Measurements from ENCODE around the gene RMI1.
"Not testable (repeated sequence)": the region's sequence is repeated elsewhere in the genome, so short reads cannot be mapped to it uniquely, and the experiment has no call there.

RMI1 gene

GRCh38 chr9:84024041-84024575 is 43.5 kb downstream of the RMI1 start:
- FAIRE-seq, result no peak

- FAIRE-seq, result no peak
These were observed 46.6 kb downstream of the RMI1 start for GRCh38 chr9:84027201-84027600.

- no peak for FAIRE-seq
These were observed 50.9 kb downstream of the RMI1 start for GRCh38 chr9:84031534-84031933.

- FAIRE-seq, result not testable (repeated sequence)
These were observed 61.3 kb downstream of the RMI1 start for GRCh38 chr9:84041857-84042256.

- no peak for FAIRE-seq
These were observed 65.0 kb downstream of the RMI1 start for GRCh38 chr9:84045481-84046097.
